WTC11 (cell line): Measurements from ENCODE around the gene NFIL3.

Source experiments
- E2F4 ChIP-seq: sonication (generic); formaldehyde crosslinking; IDR thresholded peaks from 2 replicates; pipeline ENCODE4 v1.8.1; 2022; ENCODE audit warnings: low read depth, mild to moderate bottlenecking, moderate library complexity, missing genetic modification reagents, borderline replicate concordance
- ERG ChIP-seq: fragments of 250-450 bp; sonication (Bioruptor Pico); IDR thresholded peaks from 2 replicates; pipeline ENCODE4 v1.8.0; 2021; ENCODE audit warnings: mild to moderate bottlenecking
- RORB ChIP-seq: fragments of 250-450 bp; sonication (Bioruptor Pico); IDR thresholded peaks from 2 replicates; pipeline ENCODE4 v1.9.0; 2021; ENCODE audit warnings: mild to moderate bottlenecking
- TEAD4 ChIP-seq: sonication (generic); formaldehyde crosslinking; IDR thresholded peaks from 2 replicates; pipeline ENCODE4 v1.8.0; 2022; ENCODE audit warnings: mild to moderate bottlenecking, missing genetic modification reagents
- ZBTB21 ChIP-seq: sonication (generic); formaldehyde crosslinking; IDR thresholded peaks from 2 replicates; pipeline ENCODE4 v1.8.1; 2023; ENCODE audit warnings: mild to moderate bottlenecking, missing genetic modification reagents, borderline replicate concordance
- TF ChIP-seq, protein P1 (sequence below): fragments of 200-600 bp; IDR thresholded peaks from 2 replicates; pipeline ENCODE4 v1.8.0; 2022; ENCODE audit warnings: antibody characterized with exemption

- TF ChIP-seq ZBTB21 (no peak), E2F4 (CRISPR knock-in tag) (no peak), RORB (no peak), TEAD4 (CRISPR knock-in tag) (no peak), ERG (CRISPR knock-in tag) (no peak)
- TF ChIP-seq, protein P1, sequence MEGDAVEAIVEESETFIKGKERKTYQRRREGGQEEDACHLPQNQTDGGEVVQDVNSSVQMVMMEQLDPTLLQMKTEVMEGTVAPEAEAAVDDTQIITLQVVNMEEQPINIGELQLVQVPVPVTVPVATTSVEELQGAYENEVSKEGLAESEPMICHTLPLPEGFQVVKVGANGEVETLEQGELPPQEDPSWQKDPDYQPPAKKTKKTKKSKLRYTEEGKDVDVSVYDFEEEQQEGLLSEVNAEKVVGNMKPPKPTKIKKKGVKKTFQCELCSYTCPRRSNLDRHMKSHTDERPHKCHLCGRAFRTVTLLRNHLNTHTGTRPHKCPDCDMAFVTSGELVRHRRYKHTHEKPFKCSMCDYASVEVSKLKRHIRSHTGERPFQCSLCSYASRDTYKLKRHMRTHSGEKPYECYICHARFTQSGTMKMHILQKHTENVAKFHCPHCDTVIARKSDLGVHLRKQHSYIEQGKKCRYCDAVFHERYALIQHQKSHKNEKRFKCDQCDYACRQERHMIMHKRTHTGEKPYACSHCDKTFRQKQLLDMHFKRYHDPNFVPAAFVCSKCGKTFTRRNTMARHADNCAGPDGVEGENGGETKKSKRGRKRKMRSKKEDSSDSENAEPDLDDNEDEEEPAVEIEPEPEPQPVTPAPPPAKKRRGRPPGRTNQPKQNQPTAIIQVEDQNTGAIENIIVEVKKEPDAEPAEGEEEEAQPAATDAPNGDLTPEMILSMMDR = no peak
Observed at GRCh38 chr9:91445135-91445534, 21.5 kb upstream of the NFIL3 start.
